K562 (cell line): ENCODE measurements around the gene GALNT18. TPM values are rescaled to one million over a fixed set of nuclear protein-coding genes. Genes with fewer than 3 reads are reported as not detected.

Experiments
- ATAC-seq: fragments of 200-7000 bp; cut with Tn5 transposase; 3 replicates; pipeline ENCODE4 v1.9.1; 2020; ENCODE audit warnings: moderate library complexity
- BruUV-seq: library from RNA; stranded (reverse); fragments of 400-500 nt; replicated peaks from 2 replicates; lab custom pipeline; 2021; lab: Mats Ljungman, UMichigan
- CTCF ChIA-PET: fragments of 300-600 bp; formaldehyde crosslinking; extraction: SDS; loops from one replicate; lab custom pipeline; 2021; ENCODE audit warnings: low intra/inter-chr PET ratio; lab: Yijun Ruan, JAX
- POLR2A ChIA-PET: fragments of 300-600, 350-650 bp; sonication (Branson Sonifier 250); formaldehyde crosslinking; extraction: SDS; loops from one replicate; lab custom pipeline; 2021; ENCODE audit warnings: antibody characterized with exemption, inconsistent platforms; lab: Yijun Ruan, JAX
- DNase-seq, 4 experiments: peaks; one replicate each; pipeline versions ENCODE4 v3.0.0 to v3.0.0-alpha.2; 2011 to 2018; ENCODE audit warnings: low spot score in 3 of 4, mixed read lengths in 3 of 4; ENCODE audit errors: extremely low read depth in 1 of 4
- FAIRE-seq: peaks from 2 replicates; lab custom pipeline; 2011; peaks lifted over from hg19 to GRCh38; lab: Jason Lieb, UNC
- H2AFZ ChIP-seq: 2 replicates; pipeline ENCODE4 v1.6.0; 2011; ENCODE audit warnings: low read depth, low read length, control low read depth, inconsistent platforms
- H3K27ac ChIP-seq: fragments of 200-600 bp; 3 replicates; pipeline ENCODE4 v1.8.0; 2011; ENCODE audit warnings: low read depth, mild to moderate bottlenecking, control low read depth, inconsistent platforms, low read length, moderate library complexity, mixed read lengths; ENCODE audit errors: extremely low read depth
- H3K27me3 ChIP-seq, 2 experiments: fragments of 300-600 bp in 1 of 2; 2 replicates in 1 of 2; 3 replicates in 1 of 2; pipeline versions ENCODE4 v1.6.0 to v1.8.0; 2011; ENCODE audit warnings: inconsistent platforms in 2 of 2, low read length in 2 of 2, mild to moderate bottlenecking in 1 of 2, mixed read lengths in 1 of 2, moderate library complexity in 1 of 2; ENCODE audit not compliant: control insufficient read depth in 2 of 2, insufficient read depth in 2 of 2
- H3K36me3 ChIP-seq: fragments of 300-600 bp; 3 replicates; pipeline ENCODE4 v1.8.0; 2011; ENCODE audit warnings: mild to moderate bottlenecking, low read length, inconsistent platforms; ENCODE audit not compliant: control insufficient read depth, insufficient read depth
- H3K4me1 ChIP-seq, 2 experiments: fragments of 200-600 bp in 1 of 2; replicated peaks in 1 of 2; 2 replicates in 1 of 2; 3 replicates in 1 of 2; pipeline versions ENCODE4 v1.5.1 to v1.8.0; 2011; ENCODE audit warnings: inconsistent platforms in 2 of 2, low read length in 2 of 2, mild to moderate bottlenecking in 1 of 2, mixed read lengths in 1 of 2, moderate library complexity in 1 of 2; ENCODE audit not compliant: control insufficient read depth in 2 of 2, insufficient read depth in 2 of 2
- H3K4me2 ChIP-seq: 2 replicates; pipeline ENCODE4 v1.6.1; 2011; ENCODE audit warnings: low read length, control low read depth, inconsistent platforms, mixed read lengths; ENCODE audit not compliant: insufficient read depth
- H3K4me3 ChIP-seq: fragments of 200-600 bp; sonication (generic), shearing (Covaris generic); 2 replicates; pipeline ENCODE4 v1.5.1; 2016; ENCODE audit warnings: control low read depth, inconsistent platforms
- H3K79me2 ChIP-seq: fragments of 200-600 bp; 3 replicates; pipeline ENCODE4 v1.8.0; 2011; ENCODE audit warnings: low read length, inconsistent platforms; ENCODE audit not compliant: control insufficient read depth, insufficient read depth
- H3K9ac ChIP-seq, 2 experiments: 2 replicates each; pipeline versions ENCODE4 v1.6.0 to v1.6.1; 2011; ENCODE audit warnings: low read depth in 2 of 2, low read length in 2 of 2, control low read depth in 1 of 2, inconsistent platforms in 1 of 2, mild to moderate bottlenecking in 1 of 2, mixed read lengths in 1 of 2; ENCODE audit not compliant: insufficient read depth in 1 of 2
- H3K9me1 ChIP-seq: one replicate; pipeline ENCODE4 v1.6.0; 2011; ENCODE audit warnings: inconsistent platforms, mild to moderate bottlenecking, low read length, moderate library complexity; ENCODE audit not compliant: control insufficient read depth, insufficient read depth
- H3K9me3 ChIP-seq: replicated peaks from 2 replicates; pipeline ENCODE4 v1.5.1; 2011; ENCODE audit warnings: low read depth, low read length, inconsistent platforms; ENCODE audit not compliant: control insufficient read depth, insufficient read depth
- H4K20me1 ChIP-seq: replicated peaks from 2 replicates; pipeline ENCODE4 v1.6.1; 2011; ENCODE audit warnings: low read length, inconsistent platforms, mixed read lengths; ENCODE audit not compliant: control insufficient read depth, insufficient read depth
- NFATC3 ChIP-seq: fragments of 450-650 bp; IDR thresholded peaks from 2 replicates; pipeline ENCODE4 v1.6.1; 2017; ENCODE audit warnings: mild to moderate bottlenecking
- TSC22D4 ChIP-seq: fragments of 450-650 bp; IDR thresholded peaks from 2 replicates; pipeline ENCODE4 v1.6.1; 2016; ENCODE audit warnings: missing genetic modification characterization, missing biosample characterization, control low read depth
- ZNF134 ChIP-seq: fragments of 250-450 bp; sonication (Bioruptor Pico); conservative IDR thresholded peaks from 2 replicates; pipeline ENCODE4 v1.4.0; 2020
- ZNF232 ChIP-seq: sonication (generic); formaldehyde crosslinking; IDR thresholded peaks from 2 replicates; pipeline ENCODE4 v1.8.0; 2022; ENCODE audit warnings: mild to moderate bottlenecking, missing genetic modification reagents
- WGBS: fragments of 100-300 bp; shearing (Covaris generic); methylation state at CpG from one replicate; pipeline ENCODE4 v1.1.6; 2016; ENCODE audit warnings: low coverage, mixed read lengths; ENCODE audit not compliant: insufficient coverage; ENCODE audit errors: missing lambda C conversion rate; 5-methylcytosine and 5-hydroxymethylcytosine counted together
- in situ Hi-C: fragments of 300-500 bp; cut with MboI; formaldehyde crosslinking; loops from 4 replicates; pipeline ENCODE4 v1.15.0; 2018; ENCODE audit warnings: inconsistent platforms, mixed read lengths
- intact Hi-C: fragments of 100-400 bp; cut with micrococcal nuclease; formaldehyde crosslinking; loops from 2 replicates; pipeline ENCODE4 v1.14.2; 2022
- polyA plus RNA-seq, 8 experiments: library from polyadenylated mRNA; depleted of rRNA in 4 of 8; stranded (reverse) in 5 of 8; unstranded in 3 of 8; fragments of >200 nt; fragmentation: Nextera tagmentation in 2 of 8; fragmentation: Illumina TruSeq in 1 of 8; extraction: Ambion mirVana in 2 of 8; extraction: Trizol in 1 of 8; gene quantifications; 2 replicates each; pipeline versions ENCODE4 v1.2.1 to v1.2.3, GENCODE V29; 2011 to 2014; ENCODE audit warnings: inconsistent platforms in 1 of 8, missing spikeins in 1 of 8
- total RNA-seq, 7 experiments: library from RNA; depleted of rRNA in 6 of 7; stranded (reverse); fragments of >200 nt in 6 of 7; fragmentation: Illumina TruSeq in 2 of 7; extraction: Trizol in 2 of 7; gene quantifications; 2 replicates each; pipeline versions ENCODE4 v1.2.1 to v1.2.3, GENCODE V29; 2011 to 2021; ENCODE audit warnings: low replicate concordance in 1 of 7
- TF ChIP-seq, protein P1 (sequence below): fragments of 250-450 bp; sonication (Bioruptor Pico); IDR thresholded peaks from 2 replicates; pipeline ENCODE4 v1.5.0; 2021
- TF ChIP-seq, protein P2 (sequence below), 2 experiments: fragments of 450-650 bp in 1 of 2; sonication (generic) in 1 of 2; formaldehyde crosslinking in 1 of 2; IDR thresholded peaks; 2 replicates each; pipeline versions ENCODE4 v1.7.1 to v1.9.0; 2016 to 2022; ENCODE audit warnings: inconsistent platforms in 1 of 2, mild to moderate bottlenecking in 1 of 2, missing genetic modification reagents in 1 of 2
- TF ChIP-seq, protein P3 (sequence below), 3 experiments: IDR thresholded peaks in 2 of 3; conservative IDR thresholded peaks in 1 of 3; 2 replicates each; pipeline ENCODE4 v1.5.1; 2011 to 2012; ENCODE audit warnings: low read length in 3 of 3, mild to moderate bottlenecking in 3 of 3, control low read depth in 2 of 3, improper control_type of control experiment in 1 of 3, inconsistent platforms in 1 of 3, low read depth in 1 of 3, mixed read lengths in 1 of 3, moderate library complexity in 1 of 3; ENCODE audit not compliant: insufficient read depth in 2 of 3

GALNT18 gene
- total and polyA plus RNA-seq, 9 of the 15 experiments (the other 6 are each of a cell fraction or from before 2014, with no cell fraction given) = not detected

DNA sequence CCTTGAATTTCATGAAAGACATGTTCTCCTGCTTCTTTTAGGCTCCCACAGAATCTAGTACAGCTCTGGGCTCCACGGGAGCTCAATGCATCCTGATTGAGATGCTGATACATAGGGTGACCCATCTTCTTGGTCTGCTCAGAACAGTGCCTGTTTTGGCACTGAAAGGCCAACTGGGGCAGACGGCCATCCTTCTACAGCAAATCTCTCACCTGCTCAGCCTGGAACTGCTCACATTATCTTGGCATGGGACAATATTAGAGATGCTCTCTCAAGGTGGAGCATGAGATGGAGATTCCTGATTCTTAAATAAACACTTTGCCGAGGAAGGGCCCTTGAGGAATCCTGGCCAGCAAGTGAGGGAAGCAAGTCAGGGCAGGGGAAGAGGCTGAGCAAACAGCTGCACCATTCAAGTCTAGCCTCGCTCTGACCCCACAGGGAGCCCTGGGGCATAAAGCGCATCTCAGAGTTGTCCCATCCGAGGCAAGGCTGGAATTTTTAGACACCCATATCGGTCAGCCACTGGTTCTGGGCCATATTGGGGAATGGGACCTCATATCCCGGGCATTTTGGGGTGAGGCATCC lies 210.3 kb downstream of the GALNT18 start:
- CTCF ChIA-PET = no interaction called here
- BruUV-seq = no TSS peak
- DNase-seq (no peak), FAIRE-seq (no peak), ATAC-seq (no peak)
- Histone ChIP-seq H3K79me2 (no peaks in the 10 kb centered on the region), H3K27me3 (peaks cover 10 to 35% of the 10 kb centered on the region in 2 experiments; a peak in 4 of 5 replicates), H3K4me2 (no peak overlapping the region), H2AFZ (no peak overlapping the region), H4K20me1 (no peaks in the 10 kb centered on the region; the same call in 1 of the 2 replicates), H3K9ac (no peak overlapping the region), H3K4me1 (no peaks in the 10 kb centered on the region), H3K36me3 (no peaks in the 10 kb centered on the region), H3K9me1 (no peaks in the 10 kb centered on the region), H3K9me3 (no peaks in the 10 kb centered on the region), H3K27ac (no peak overlapping the region), H3K4me3 (no peak overlapping the region)
- intact Hi-C loops (no loop called here), in situ Hi-C loops (no loop called here)
- WGBS = under 1% methylated on average over 8 of the region's 8 CpGs
- POLR2A ChIA-PET = interaction anchor here (1.3 kb wide), 1 partner anchor 24 kb away, joined by 3 read pairs; no protein-coding TSS in a partner anchor
- TF ChIP-seq ZNF232 (CRISPR knock-in tag) = no peak
- TF ChIP-seq, protein P1, sequence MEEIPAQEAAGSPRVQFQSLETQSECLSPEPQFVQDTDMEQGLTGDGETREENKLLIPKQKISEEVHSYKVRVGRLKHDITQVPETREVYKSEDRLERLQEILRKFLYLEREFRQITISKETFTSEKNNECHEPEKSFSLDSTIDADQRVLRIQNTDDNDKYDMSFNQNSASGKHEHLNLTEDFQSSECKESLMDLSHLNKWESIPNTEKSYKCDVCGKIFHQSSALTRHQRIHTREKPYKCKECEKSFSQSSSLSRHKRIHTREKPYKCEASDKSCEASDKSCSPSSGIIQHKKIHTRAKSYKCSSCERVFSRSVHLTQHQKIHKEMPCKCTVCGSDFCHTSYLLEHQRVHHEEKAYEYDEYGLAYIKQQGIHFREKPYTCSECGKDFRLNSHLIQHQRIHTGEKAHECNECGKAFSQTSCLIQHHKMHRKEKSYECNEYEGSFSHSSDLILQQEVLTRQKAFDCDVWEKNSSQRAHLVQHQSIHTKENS (CRISPR knock-in tag) = no peak
- no peak for TF ChIP-seq ZNF134 (CRISPR knock-in tag)
- no peak for TF ChIP-seq NFATC3
- TF ChIP-seq TSC22D4 (tag) = no peak
- TF ChIP-seq, protein P2, sequence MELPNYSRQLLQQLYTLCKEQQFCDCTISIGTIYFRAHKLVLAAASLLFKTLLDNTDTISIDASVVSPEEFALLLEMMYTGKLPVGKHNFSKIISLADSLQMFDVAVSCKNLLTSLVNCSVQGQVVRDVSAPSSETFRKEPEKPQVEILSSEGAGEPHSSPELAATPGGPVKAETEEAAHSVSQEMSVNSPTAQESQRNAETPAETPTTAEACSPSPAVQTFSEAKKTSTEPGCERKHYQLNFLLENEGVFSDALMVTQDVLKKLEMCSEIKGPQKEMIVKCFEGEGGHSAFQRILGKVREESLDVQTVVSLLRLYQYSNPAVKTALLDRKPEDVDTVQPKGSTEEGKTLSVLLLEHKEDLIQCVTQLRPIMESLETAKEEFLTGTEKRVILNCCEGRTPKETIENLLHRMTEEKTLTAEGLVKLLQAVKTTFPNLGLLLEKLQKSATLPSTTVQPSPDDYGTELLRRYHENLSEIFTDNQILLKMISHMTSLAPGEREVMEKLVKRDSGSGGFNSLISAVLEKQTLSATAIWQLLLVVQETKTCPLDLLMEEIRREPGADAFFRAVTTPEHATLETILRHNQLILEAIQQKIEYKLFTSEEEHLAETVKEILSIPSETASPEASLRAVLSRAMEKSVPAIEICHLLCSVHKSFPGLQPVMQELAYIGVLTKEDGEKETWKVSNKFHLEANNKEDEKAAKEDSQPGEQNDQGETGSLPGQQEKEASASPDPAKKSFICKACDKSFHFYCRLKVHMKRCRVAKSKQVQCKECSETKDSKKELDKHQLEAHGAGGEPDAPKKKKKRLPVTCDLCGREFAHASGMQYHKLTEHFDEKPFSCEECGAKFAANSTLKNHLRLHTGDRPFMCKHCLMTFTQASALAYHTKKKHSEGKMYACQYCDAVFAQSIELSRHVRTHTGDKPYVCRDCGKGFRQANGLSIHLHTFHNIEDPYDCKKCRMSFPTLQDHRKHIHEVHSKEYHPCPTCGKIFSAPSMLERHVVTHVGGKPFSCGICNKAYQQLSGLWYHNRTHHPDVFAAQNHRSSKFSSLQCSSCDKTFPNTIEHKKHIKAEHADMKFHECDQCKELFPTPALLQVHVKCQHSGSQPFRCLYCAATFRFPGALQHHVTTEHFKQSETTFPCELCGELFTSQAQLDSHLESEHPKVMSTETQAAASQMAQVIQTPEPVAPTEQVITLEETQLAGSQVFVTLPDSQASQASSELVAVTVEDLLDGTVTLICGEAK (IDR thresholded peaks at IDR 0.05) = no peak
- TF ChIP-seq, protein P2 (CRISPR knock-in tag; IDR thresholded peaks at IDR 0.05) = no peak
- TF ChIP-seq, protein P3, sequence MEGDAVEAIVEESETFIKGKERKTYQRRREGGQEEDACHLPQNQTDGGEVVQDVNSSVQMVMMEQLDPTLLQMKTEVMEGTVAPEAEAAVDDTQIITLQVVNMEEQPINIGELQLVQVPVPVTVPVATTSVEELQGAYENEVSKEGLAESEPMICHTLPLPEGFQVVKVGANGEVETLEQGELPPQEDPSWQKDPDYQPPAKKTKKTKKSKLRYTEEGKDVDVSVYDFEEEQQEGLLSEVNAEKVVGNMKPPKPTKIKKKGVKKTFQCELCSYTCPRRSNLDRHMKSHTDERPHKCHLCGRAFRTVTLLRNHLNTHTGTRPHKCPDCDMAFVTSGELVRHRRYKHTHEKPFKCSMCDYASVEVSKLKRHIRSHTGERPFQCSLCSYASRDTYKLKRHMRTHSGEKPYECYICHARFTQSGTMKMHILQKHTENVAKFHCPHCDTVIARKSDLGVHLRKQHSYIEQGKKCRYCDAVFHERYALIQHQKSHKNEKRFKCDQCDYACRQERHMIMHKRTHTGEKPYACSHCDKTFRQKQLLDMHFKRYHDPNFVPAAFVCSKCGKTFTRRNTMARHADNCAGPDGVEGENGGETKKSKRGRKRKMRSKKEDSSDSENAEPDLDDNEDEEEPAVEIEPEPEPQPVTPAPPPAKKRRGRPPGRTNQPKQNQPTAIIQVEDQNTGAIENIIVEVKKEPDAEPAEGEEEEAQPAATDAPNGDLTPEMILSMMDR (IDR thresholded peaks at IDR 0.05 in 2 of 3, conservative IDR thresholded peaks at IDR 0.05 in 1 of 3; ENCODE audit: insufficient read depth in 2 of 3, low read depth in 1 of 3, low read length in 3 of 3) = no peak
